ENCODE data around the gene DOCK3.

DNA sequence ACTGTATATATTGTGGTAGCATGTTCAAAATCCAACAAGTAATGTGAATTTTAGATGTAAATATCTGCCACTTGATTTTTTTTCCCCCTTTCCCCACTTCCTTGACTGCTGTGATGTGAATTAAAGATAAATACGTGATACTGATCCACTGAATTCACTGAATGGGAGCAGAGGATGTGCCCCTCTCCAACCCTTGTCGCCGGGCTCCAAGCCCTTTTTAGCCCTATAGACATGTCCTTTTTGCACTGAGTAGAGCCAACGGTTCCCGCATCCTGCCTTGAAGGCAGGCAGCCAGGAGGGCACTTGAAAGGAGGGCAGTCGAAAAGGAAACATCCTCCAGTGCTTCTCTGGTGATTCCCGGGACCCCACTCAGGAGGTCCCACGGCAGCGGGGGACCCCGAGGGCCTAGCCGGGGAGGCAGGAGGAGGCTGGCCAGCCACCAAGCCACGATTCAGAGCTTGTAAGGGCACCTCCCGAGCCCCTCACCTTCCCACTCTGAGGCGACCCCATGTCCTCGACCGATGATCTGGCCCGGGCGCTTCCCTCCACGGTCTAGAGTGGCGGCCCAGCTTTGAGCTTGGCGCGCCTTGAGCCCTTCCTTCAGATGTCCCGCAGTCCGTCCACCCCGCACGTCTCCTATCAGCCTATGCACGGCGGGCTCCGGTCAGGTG, 709.5 kb downstream of the DOCK3 start:
- TF ChIP-seq, protein P1, sequence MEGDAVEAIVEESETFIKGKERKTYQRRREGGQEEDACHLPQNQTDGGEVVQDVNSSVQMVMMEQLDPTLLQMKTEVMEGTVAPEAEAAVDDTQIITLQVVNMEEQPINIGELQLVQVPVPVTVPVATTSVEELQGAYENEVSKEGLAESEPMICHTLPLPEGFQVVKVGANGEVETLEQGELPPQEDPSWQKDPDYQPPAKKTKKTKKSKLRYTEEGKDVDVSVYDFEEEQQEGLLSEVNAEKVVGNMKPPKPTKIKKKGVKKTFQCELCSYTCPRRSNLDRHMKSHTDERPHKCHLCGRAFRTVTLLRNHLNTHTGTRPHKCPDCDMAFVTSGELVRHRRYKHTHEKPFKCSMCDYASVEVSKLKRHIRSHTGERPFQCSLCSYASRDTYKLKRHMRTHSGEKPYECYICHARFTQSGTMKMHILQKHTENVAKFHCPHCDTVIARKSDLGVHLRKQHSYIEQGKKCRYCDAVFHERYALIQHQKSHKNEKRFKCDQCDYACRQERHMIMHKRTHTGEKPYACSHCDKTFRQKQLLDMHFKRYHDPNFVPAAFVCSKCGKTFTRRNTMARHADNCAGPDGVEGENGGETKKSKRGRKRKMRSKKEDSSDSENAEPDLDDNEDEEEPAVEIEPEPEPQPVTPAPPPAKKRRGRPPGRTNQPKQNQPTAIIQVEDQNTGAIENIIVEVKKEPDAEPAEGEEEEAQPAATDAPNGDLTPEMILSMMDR (conservative IDR thresholded peaks at IDR 0.05; ENCODE audit: low read depth, low read length), result no peak
- TF ChIP-seq EZH2 (IDR thresholded peaks at IDR 0.05; ENCODE audit: low read length, unreplicated experiment) (no peak), EZH2phosphoT487 (IDR thresholded peaks at IDR 0.05; ENCODE audit: borderline replicate concordance, low read length) (no peak)

Measured in PC-3 (cell line).